GM12878 (cell line): ENCODE data around the gene ELMOD2. TPM values are rescaled to one million over a fixed set of nuclear protein-coding genes. Genes with fewer than 3 reads are reported as not detected.

Experiments
- BCL11A ChIP-seq: IDR thresholded peaks from 2 replicates; pipeline ENCODE4 v1.6.1; 2011; ENCODE audit warnings: low read depth, low read length
- CHD1 ChIP-seq: IDR thresholded peaks from 2 replicates; pipeline ENCODE4 v1.6.1; 2012; ENCODE audit warnings: low read depth, low read length, improper control_type of control experiment
- DPF2 ChIP-seq: fragments of 450-650 bp; IDR thresholded peaks from 2 replicates; pipeline ENCODE4 v1.6.1; 2017; ENCODE audit warnings: mild to moderate bottlenecking
- EGR1 ChIP-seq, 2 experiments: IDR thresholded peaks; 1 replicate in 1 of 2; 2 replicates in 1 of 2; pipeline ENCODE4 v1.6.1; 2011 to 2012; ENCODE audit warnings: low read depth in 2 of 2, low read length in 2 of 2, borderline replicate concordance in 1 of 2, mild to moderate bottlenecking in 1 of 2, moderate library complexity in 1 of 2
- EP300 ChIP-seq, 2 experiments: fragments of 150-350 bp in 1 of 2; IDR thresholded peaks; 2 replicates each; pipeline ENCODE4 v1.6.1; 2011 to 2012; ENCODE audit warnings: low read depth in 2 of 2, low read length in 2 of 2, borderline replicate concordance in 1 of 2, improper control_type of control experiment in 1 of 2, inconsistent platforms in 1 of 2; ENCODE audit not compliant: control insufficient read depth in 1 of 2
- ETV6 ChIP-seq, 2 experiments: fragments of 450-650 bp in 1 of 2; IDR thresholded peaks in 1 of 2; conservative IDR thresholded peaks in 1 of 2; 2 replicates each; pipeline ENCODE4 v1.6.1; 2014; ENCODE audit warnings: antibody characterized with exemption in 1 of 2, borderline replicate concordance in 1 of 2, low read depth in 1 of 2, mild to moderate bottlenecking in 1 of 2, moderate library complexity in 1 of 2
- EZH2 ChIP-seq: IDR thresholded peaks from 2 replicates; pipeline ENCODE4 v1.6.1; 2012; ENCODE audit warnings: low read depth, mild to moderate bottlenecking, control low read depth, inconsistent platforms, low read length, borderline replicate concordance; ENCODE audit not compliant: control insufficient read depth
- LARP7 ChIP-seq: fragments of 450-650 bp; IDR thresholded peaks from 2 replicates; pipeline ENCODE4 v1.6.1; 2017; ENCODE audit warnings: mild to moderate bottlenecking
- NBN ChIP-seq: fragments of 450-650 bp; IDR thresholded peaks from 2 replicates; pipeline ENCODE4 v1.6.1; 2016
- NFIC ChIP-seq: IDR thresholded peaks from 2 replicates; pipeline ENCODE4 v1.6.1; 2012; ENCODE audit warnings: low read depth, mild to moderate bottlenecking, inconsistent platforms, low read length, moderate library complexity
- NFXL1 ChIP-seq: fragments of 450-650 bp; IDR thresholded peaks from 2 replicates; pipeline ENCODE4 v1.6.1; 2017; ENCODE audit warnings: antibody characterized with exemption, mild to moderate bottlenecking, borderline replicate concordance
- POLR2A ChIP-seq: IDR thresholded peaks from 2 replicates; pipeline ENCODE4 v1.6.1; 2011; ENCODE audit warnings: low read depth, mild to moderate bottlenecking, low read length
- RAD51 ChIP-seq: fragments of 450-650 bp; IDR thresholded peaks from 2 replicates; pipeline ENCODE4 v1.6.1; 2016; ENCODE audit warnings: moderate library complexity, mild to moderate bottlenecking, inconsistent platforms
- RCOR1 ChIP-seq: conservative IDR thresholded peaks from 2 replicates; pipeline ENCODE4 v1.6.1; 2012; ENCODE audit warnings: low read depth, low read length, improper control_type of control experiment
- RUNX3 ChIP-seq: IDR thresholded peaks from 2 replicates; pipeline ENCODE4 v1.6.1; 2012; ENCODE audit warnings: low read length, inconsistent platforms
- SIN3A ChIP-seq: IDR thresholded peaks from 2 replicates; pipeline ENCODE4 v1.6.1; 2012; ENCODE audit warnings: low read depth, low read length, improper control_type of control experiment
- SP1 ChIP-seq: IDR thresholded peaks from one replicate; pipeline ENCODE4 v1.6.1; 2011; ENCODE audit warnings: low read depth, low read length
- SREBF1 ChIP-seq: IDR thresholded peaks from 2 replicates; pipeline ENCODE4 v1.6.1; 2012; ENCODE audit warnings: mild to moderate bottlenecking, low read length
- STAT1 ChIP-seq: fragments of 450-650 bp; conservative IDR thresholded peaks from 2 replicates; pipeline ENCODE4 v1.6.1; 2014; ENCODE audit warnings: antibody characterized with exemption, mild to moderate bottlenecking
- SUZ12 ChIP-seq: fragments of 200-600 bp; sonication (generic); IDR thresholded peaks from one replicate; pipeline ENCODE4 v1.6.1; 2018; ENCODE audit warnings: antibody characterized with exemption, mild to moderate bottlenecking; ENCODE audit not compliant: unreplicated experiment
- TCF12 ChIP-seq: IDR thresholded peaks from 2 replicates; pipeline ENCODE4 v1.6.1; 2011; ENCODE audit warnings: low read depth, mild to moderate bottlenecking, low read length
- YBX1 ChIP-seq: fragments of 450-650 bp; IDR thresholded peaks from 2 replicates; pipeline ENCODE4 v1.6.1; 2016; ENCODE audit warnings: antibody characterized with exemption
- polyA plus RNA-seq, 11 experiments: library from polyadenylated mRNA; depleted of rRNA in 4 of 11; unstranded in 6 of 11; stranded (reverse) in 5 of 11; fragments of >200 nt; fragmentation: Nextera tagmentation in 4 of 11; fragmentation: Illumina TruSeq in 1 of 11; extraction: Ambion mirVana in 4 of 11; extraction: Trizol in 1 of 11; gene quantifications; 1 replicate in 1 of 11; 2 replicates in 10 of 11; pipeline versions ENCODE4 v1.2.1 to v1.2.3, GENCODE V29; 2011 to 2016; ENCODE audit warnings: inconsistent platforms in 2 of 11, missing spikeins in 2 of 11, low read depth in 1 of 11
- total RNA-seq, 4 experiments: library from RNA; depleted of rRNA in 3 of 4; stranded (reverse); fragments of >200 nt in 3 of 4; fragmentation: Illumina TruSeq in 1 of 4; extraction: Trizol in 1 of 4; gene quantifications; 2 replicates each; pipeline versions ENCODE4 v1.2.1 to v1.2.3, GENCODE V29; 2013 to 2021
- TF ChIP-seq, protein P1 (sequence below): IDR thresholded peaks from 2 replicates; pipeline ENCODE4 v1.6.1; 2011; ENCODE audit warnings: borderline replicate concordance, low read depth, mild to moderate bottlenecking, moderate library complexity, low read length; ENCODE audit not compliant: insufficient read depth, poor library complexity, severe bottlenecking
- TF ChIP-seq, protein P2 (sequence below): IDR thresholded peaks from 2 replicates; pipeline ENCODE4 v1.6.1; 2011; ENCODE audit warnings: low read depth, low read length, improper control_type of control experiment, borderline replicate concordance
- TF ChIP-seq, protein P3 (sequence below): fragments of 450-650 bp; IDR thresholded peaks from 2 replicates; pipeline ENCODE4 v1.6.1; 2016; ENCODE audit warnings: mild to moderate bottlenecking

The ELMOD2 gene
- total and polyA plus RNA-seq, 10 of the 15 experiments (the other 5 are each of a cell fraction or from before 2014, with no cell fraction given): 6.5 to 16.7 (median 12.7) TPM

DNA sequence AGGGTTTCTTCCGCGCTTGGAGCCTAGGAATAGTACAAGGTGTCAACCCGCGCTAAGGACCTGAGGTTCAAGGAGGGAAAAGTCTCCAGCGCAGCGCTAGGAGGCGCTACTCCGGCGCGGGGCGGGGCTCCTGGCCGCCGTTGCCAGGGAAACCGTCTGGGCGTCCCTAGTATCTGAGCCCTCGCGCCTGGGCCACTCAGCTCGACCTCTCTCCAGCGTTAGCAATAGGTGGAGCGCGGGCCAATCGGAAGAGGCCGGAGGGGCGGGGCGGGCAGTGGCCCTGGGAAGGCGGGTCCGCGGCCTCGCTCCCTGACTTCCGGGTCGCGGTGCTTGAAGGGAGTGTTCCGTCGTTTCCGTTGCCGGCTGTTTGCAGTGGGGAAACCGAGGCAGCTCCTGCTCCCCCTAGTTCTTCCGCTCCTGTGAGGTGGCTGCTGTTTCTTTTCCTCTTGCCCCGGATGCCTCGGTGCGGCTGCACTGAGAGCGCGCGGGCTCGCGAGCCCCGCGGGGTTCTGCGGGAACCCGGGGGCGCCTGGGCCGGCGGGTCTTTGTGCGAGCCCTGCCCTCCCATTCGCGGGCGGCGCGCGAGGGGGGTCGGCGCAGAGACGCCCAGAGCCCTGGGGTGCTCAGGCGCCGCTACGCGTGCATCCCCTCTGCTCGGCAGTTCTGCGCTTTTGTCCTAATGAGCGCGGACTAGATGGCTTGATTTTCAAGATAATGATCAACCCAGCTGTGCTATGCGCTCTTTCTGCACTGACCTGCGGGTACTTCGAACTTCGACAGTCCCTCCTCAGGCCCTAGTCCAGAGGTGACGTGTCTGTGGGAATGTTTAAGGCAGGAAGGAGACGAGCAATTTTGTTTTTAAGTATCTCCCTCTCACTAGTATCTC lies at the start of gene ELMOD2 (continued):
- TF ChIP-seq DPF2: no peak; the same call in 1 of the 2 replicates
- TF ChIP-seq, protein P1, sequence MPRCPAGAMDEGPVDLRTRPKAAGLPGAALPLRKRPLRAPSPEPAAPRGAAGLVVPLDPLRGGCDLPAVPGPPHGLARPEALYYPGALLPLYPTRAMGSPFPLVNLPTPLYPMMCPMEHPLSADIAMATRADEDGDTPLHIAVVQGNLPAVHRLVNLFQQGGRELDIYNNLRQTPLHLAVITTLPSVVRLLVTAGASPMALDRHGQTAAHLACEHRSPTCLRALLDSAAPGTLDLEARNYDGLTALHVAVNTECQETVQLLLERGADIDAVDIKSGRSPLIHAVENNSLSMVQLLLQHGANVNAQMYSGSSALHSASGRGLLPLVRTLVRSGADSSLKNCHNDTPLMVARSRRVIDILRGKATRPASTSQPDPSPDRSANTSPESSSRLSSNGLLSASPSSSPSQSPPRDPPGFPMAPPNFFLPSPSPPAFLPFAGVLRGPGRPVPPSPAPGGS: no peak
- no peak for TF ChIP-seq NFIC
- peak; percentile 81 for TF ChIP-seq SP1
- no peak for TF ChIP-seq YBX1
- no peak for TF ChIP-seq EZH2
- TF ChIP-seq, protein P2, sequence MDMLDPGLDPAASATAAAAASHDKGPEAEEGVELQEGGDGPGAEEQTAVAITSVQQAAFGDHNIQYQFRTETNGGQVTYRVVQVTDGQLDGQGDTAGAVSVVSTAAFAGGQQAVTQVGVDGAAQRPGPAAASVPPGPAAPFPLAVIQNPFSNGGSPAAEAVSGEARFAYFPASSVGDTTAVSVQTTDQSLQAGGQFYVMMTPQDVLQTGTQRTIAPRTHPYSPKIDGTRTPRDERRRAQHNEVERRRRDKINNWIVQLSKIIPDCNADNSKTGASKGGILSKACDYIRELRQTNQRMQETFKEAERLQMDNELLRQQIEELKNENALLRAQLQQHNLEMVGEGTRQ: no peak
- peak; percentile 52 for TF ChIP-seq RUNX3
- peak; percentile 94 for TF ChIP-seq POLR2A
- no peak for TF ChIP-seq EGR1 (IDR thresholded peaks at IDR 0.05; ENCODE audit: borderline replicate concordance in 1 of 2, low read depth in 2 of 2, low read length in 2 of 2)
- no peak for TF ChIP-seq SREBF1
- no peak for TF ChIP-seq NFXL1
- no peak for TF ChIP-seq SUZ12
- no peak for TF ChIP-seq NBN
- TF ChIP-seq LARP7: peak; percentile 78; the same call in 1 of the 2 replicates
- 0 out of 2 replicates have a peak, but pooled peaks have one; percentile 24 for TF ChIP-seq TCF12
- TF ChIP-seq CHD1: no peak
- TF ChIP-seq, protein P3, sequence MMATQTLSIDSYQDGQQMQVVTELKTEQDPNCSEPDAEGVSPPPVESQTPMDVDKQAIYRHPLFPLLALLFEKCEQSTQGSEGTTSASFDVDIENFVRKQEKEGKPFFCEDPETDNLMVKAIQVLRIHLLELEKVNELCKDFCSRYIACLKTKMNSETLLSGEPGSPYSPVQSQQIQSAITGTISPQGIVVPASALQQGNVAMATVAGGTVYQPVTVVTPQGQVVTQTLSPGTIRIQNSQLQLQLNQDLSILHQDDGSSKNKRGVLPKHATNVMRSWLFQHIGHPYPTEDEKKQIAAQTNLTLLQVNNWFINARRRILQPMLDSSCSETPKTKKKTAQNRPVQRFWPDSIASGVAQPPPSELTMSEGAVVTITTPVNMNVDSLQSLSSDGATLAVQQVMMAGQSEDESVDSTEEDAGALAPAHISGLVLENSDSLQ: peak; percentile 69
- no peak for TF ChIP-seq EP300 (IDR thresholded peaks at IDR 0.05; ENCODE audit: borderline replicate concordance in 1 of 2, control insufficient read depth in 1 of 2, low read depth in 2 of 2, low read length in 2 of 2)
- TF ChIP-seq RCOR1: peak; percentile 64; the same call in 1 of the 2 replicates
- TF ChIP-seq RAD51: no peak
- TF ChIP-seq BCL11A: no peak
- TF ChIP-seq STAT1: no peak
- TF ChIP-seq ETV6 (conservative IDR thresholded peaks at IDR 0.05 in 1 of 2, IDR thresholded peaks at IDR 0.05 in 1 of 2; ENCODE audit: borderline replicate concordance in 1 of 2, low read depth in 1 of 2): no peak
- peak; percentile 88 for TF ChIP-seq SIN3A
